Peyer's patch (tissue), 4 donors: ENCODE measurements around the gene MXD3.

Source experiments
- CTCF ChIP-seq, 6 experiments: fragments of 450-650 bp in 4 of 6; fragments of 200-600 bp in 2 of 6; sonication (generic) in 1 of 6; IDR thresholded peaks; one replicate each; pipeline ENCODE4 v1.5.1; 2017 to 2019; ENCODE audit warnings: antibody characterized with exemption in 6 of 6, mild to moderate bottlenecking in 3 of 6, moderate library complexity in 1 of 6
- POLR2A ChIP-seq, 2 donors: fragments of 450-650 bp; IDR thresholded peaks; one replicate each; pipeline ENCODE4 v1.5.1; 2017; ENCODE audit warnings: antibody characterized with exemption in 2 of 2, mild to moderate bottlenecking in 2 of 2, moderate library complexity in 2 of 2

DNA sequence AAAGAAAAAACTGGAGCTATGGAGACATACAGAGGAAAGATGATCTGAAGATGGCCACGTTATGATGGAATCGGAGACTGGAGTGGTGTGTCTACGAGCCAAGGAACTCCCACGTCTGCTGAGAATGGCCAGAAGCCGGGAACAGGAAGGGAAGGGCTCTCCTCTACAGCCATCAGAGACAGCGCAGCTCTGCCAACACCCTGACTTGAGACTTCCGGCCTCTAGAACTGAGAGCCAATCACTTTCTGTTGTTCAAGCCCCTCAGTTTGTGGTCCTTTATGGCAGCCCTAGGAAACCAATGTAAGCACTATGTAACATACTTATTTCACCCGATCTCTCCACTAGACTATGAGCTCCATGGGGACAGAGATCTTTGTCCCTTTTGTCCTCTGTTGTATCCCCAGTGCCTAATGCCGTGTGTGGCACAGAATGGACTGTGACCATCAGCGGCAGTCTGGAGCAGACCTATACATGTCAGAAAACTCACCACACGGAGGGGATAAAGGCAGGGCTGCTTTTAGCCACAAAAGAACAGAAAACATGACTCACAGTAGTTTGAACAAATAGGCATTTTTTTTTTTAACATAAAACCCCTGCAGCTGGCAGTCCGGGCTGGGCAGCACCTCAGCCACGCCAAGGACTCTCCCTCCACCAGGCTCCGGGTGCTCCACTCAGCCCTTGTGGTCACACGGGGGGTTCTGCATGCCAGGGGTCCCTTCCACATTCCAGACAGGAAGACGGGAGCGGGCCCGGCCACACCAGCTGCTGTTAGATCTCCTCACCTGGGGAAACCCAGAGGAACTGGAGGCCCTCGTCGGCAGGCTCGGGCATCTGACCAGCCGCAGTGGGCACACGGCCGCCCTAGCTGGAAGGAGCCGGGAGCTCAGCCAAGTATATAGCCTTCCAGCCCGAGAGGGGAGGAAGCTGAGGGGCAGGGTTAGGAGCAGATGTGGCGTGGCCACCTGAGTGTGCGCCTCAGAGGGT, 16.1 kb upstream of the MXD3 start:
- TF ChIP-seq POLR2A (IDR thresholded peaks at IDR 0.05) (no peak), CTCF (IDR thresholded peaks at IDR 0.05) (no peak)
